Neural cell (in vitro differentiated cells): ENCODE measurements around the gene COQ10A.

Experiments
- EP300 ChIP-seq: fragments of 450-650 bp; conservative IDR thresholded peaks from 2 replicates; pipeline ENCODE4 v1.6.1; 2014; ENCODE audit warnings: antibody characterized with exemption, mild to moderate bottlenecking, moderate library complexity; ENCODE audit not compliant: poor library complexity, severe bottlenecking
- POLR2AphosphoS5 ChIP-seq: IDR thresholded peaks from 2 replicates; pipeline ENCODE4 v1.6.1; 2012
- SMC3 ChIP-seq: fragments of 450-650 bp; conservative IDR thresholded peaks from 2 replicates; pipeline ENCODE4 v1.6.1; 2014; ENCODE audit warnings: antibody characterized with exemption, mild to moderate bottlenecking, moderate library complexity; ENCODE audit not compliant: poor library complexity
- TF ChIP-seq, protein P1 (sequence below): fragments of 450-650 bp; IDR thresholded peaks from 2 replicates; pipeline ENCODE4 v1.5.1; 2014; ENCODE audit warnings: antibody characterized with exemption, mild to moderate bottlenecking, moderate library complexity; ENCODE audit not compliant: poor library complexity, severe bottlenecking
- TF ChIP-seq, protein P2 (sequence below): IDR thresholded peaks from 2 replicates; pipeline ENCODE4 v1.6.1; 2012; ENCODE audit warnings: borderline replicate concordance

DNA sequence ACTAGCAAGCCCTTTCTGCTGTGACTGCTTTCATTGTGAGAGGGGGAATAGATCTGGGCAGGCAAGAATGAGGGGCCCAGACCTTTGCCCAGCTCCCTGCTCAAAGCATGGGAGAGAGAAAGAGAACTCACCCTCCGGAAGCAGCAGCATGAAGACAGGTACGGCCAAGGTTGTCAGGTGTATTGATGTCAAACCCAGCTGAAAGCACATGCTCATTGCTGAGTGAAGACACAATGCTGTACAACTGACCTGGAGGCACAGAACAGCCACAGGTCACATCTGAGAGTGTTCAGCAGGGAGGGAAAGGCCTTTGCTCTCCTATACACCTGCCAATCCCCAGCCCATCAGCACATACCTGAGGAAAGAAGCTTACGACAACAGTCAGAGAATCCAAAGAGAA is 14.1 kb upstream of the COQ10A start:
- TF ChIP-seq, protein P1, sequence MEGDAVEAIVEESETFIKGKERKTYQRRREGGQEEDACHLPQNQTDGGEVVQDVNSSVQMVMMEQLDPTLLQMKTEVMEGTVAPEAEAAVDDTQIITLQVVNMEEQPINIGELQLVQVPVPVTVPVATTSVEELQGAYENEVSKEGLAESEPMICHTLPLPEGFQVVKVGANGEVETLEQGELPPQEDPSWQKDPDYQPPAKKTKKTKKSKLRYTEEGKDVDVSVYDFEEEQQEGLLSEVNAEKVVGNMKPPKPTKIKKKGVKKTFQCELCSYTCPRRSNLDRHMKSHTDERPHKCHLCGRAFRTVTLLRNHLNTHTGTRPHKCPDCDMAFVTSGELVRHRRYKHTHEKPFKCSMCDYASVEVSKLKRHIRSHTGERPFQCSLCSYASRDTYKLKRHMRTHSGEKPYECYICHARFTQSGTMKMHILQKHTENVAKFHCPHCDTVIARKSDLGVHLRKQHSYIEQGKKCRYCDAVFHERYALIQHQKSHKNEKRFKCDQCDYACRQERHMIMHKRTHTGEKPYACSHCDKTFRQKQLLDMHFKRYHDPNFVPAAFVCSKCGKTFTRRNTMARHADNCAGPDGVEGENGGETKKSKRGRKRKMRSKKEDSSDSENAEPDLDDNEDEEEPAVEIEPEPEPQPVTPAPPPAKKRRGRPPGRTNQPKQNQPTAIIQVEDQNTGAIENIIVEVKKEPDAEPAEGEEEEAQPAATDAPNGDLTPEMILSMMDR = no peak
- TF ChIP-seq, protein P2, sequence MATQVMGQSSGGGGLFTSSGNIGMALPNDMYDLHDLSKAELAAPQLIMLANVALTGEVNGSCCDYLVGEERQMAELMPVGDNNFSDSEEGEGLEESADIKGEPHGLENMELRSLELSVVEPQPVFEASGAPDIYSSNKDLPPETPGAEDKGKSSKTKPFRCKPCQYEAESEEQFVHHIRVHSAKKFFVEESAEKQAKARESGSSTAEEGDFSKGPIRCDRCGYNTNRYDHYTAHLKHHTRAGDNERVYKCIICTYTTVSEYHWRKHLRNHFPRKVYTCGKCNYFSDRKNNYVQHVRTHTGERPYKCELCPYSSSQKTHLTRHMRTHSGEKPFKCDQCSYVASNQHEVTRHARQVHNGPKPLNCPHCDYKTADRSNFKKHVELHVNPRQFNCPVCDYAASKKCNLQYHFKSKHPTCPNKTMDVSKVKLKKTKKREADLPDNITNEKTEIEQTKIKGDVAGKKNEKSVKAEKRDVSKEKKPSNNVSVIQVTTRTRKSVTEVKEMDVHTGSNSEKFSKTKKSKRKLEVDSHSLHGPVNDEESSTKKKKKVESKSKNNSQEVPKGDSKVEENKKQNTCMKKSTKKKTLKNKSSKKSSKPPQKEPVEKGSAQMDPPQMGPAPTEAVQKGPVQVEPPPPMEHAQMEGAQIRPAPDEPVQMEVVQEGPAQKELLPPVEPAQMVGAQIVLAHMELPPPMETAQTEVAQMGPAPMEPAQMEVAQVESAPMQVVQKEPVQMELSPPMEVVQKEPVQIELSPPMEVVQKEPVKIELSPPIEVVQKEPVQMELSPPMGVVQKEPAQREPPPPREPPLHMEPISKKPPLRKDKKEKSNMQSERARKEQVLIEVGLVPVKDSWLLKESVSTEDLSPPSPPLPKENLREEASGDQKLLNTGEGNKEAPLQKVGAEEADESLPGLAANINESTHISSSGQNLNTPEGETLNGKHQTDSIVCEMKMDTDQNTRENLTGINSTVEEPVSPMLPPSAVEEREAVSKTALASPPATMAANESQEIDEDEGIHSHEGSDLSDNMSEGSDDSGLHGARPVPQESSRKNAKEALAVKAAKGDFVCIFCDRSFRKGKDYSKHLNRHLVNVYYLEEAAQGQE = no peak
- no peak for TF ChIP-seq EP300
- TF ChIP-seq SMC3 = no peak
- no peak for TF ChIP-seq POLR2AphosphoS5
